Tibial nerve (tissue), 4 donors: Measurements from ENCODE around the gene SH3GL1.

Experiments
- EP300 ChIP-seq, 2 donors: sonication (generic); formaldehyde crosslinking; IDR thresholded peaks; one replicate each; pipeline ENCODE4 v1.6.1; 2017; ENCODE audit warnings: antibody characterized with exemption in 2 of 2, mild to moderate bottlenecking in 1 of 2
- POLR2A ChIP-seq, 2 donors: fragments of 450-650 bp; IDR thresholded peaks; one replicate each; pipeline ENCODE4 v1.6.1; 2017; ENCODE audit warnings: antibody characterized with exemption in 2 of 2, mild to moderate bottlenecking in 2 of 2, moderate library complexity in 2 of 2
- TF ChIP-seq, protein P1 (sequence below), 5 experiments: fragments of 200-600 bp in 3 of 5; fragments of 450-650 bp in 2 of 5; sonication (generic) in 3 of 5; IDR thresholded peaks; one replicate each; pipeline ENCODE4 v1.5.1; 2016 to 2019; ENCODE audit warnings: antibody characterized with exemption in 5 of 5, mild to moderate bottlenecking in 3 of 5, moderate library complexity in 2 of 5

DNA sequence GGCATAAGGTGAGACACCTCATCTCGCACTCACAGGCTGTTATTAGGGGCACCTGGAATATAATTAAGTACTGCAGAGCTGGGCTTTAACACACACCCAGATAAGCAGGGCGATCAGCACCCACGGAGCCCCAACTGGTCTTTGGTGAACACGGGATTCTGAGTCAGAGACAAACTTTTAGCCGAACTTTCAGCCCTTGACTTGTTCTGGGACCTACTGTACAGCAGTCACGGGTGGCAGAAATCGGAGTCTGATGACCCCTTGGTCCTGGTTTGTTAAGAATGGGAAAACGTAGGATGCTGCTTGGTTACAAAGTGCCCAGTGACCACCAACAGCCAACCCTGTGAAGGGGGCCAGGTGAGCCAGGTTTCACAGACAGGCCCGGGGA, 9.0 kb downstream of the SH3GL1 start:
- TF ChIP-seq, protein P1, sequence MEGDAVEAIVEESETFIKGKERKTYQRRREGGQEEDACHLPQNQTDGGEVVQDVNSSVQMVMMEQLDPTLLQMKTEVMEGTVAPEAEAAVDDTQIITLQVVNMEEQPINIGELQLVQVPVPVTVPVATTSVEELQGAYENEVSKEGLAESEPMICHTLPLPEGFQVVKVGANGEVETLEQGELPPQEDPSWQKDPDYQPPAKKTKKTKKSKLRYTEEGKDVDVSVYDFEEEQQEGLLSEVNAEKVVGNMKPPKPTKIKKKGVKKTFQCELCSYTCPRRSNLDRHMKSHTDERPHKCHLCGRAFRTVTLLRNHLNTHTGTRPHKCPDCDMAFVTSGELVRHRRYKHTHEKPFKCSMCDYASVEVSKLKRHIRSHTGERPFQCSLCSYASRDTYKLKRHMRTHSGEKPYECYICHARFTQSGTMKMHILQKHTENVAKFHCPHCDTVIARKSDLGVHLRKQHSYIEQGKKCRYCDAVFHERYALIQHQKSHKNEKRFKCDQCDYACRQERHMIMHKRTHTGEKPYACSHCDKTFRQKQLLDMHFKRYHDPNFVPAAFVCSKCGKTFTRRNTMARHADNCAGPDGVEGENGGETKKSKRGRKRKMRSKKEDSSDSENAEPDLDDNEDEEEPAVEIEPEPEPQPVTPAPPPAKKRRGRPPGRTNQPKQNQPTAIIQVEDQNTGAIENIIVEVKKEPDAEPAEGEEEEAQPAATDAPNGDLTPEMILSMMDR (IDR thresholded peaks at IDR 0.05) = no peak
- TF ChIP-seq POLR2A (IDR thresholded peaks at IDR 0.05) = no peak
- no peak for TF ChIP-seq EP300 (IDR thresholded peaks at IDR 0.05)
